ENCODE data around the gene ELMO1.

The ELMO1 gene

DNA sequence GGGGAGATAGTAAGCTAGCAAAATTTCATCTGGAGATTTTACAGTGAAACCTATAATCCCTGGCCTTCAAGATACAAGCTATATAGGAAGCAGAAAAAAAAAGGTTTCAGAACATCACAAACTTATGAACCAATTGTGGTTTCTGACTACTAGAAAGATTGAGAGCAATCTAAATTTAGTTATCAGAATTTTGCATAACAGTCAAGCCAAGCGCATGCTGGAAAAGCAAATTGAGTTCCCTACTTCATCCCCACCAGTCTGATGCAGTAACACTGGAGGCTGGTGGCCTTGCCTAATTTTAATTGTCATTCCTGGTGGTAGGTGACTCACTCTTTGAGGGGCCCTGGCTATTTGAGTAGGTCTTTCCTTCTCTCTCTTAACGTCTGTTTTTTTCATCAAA is 46.3 kb upstream of the ELMO1 start:
- no peak overlapping the region for H3K4me3 ChIP-seq (ENCODE audit: low read depth in 1 of 2, low read length in 2 of 2)
- H3K9ac ChIP-seq (ENCODE audit: low read depth, low read length): no peak overlapping the region
- H2AFZ ChIP-seq (ENCODE audit: low read depth, low read length): no peak overlapping the region
- H4K20me1 ChIP-seq (ENCODE audit: insufficient read depth, low read length): no peaks in the 10 kb centered on the region
- ATAC-seq (ENCODE audit: insufficient read depth, low read depth) (no peak), DNase-seq (no peak)
- no peaks in the 10 kb centered on the region for H3K4me1 ChIP-seq (ENCODE audit: insufficient read depth, low read length)
- H3K27ac ChIP-seq (ENCODE audit: low read length): no peak overlapping the region
- no peaks in the 10 kb centered on the region for H3K36me3 ChIP-seq (ENCODE audit: insufficient read depth, low read length)
- TF ChIP-seq, protein P1, sequence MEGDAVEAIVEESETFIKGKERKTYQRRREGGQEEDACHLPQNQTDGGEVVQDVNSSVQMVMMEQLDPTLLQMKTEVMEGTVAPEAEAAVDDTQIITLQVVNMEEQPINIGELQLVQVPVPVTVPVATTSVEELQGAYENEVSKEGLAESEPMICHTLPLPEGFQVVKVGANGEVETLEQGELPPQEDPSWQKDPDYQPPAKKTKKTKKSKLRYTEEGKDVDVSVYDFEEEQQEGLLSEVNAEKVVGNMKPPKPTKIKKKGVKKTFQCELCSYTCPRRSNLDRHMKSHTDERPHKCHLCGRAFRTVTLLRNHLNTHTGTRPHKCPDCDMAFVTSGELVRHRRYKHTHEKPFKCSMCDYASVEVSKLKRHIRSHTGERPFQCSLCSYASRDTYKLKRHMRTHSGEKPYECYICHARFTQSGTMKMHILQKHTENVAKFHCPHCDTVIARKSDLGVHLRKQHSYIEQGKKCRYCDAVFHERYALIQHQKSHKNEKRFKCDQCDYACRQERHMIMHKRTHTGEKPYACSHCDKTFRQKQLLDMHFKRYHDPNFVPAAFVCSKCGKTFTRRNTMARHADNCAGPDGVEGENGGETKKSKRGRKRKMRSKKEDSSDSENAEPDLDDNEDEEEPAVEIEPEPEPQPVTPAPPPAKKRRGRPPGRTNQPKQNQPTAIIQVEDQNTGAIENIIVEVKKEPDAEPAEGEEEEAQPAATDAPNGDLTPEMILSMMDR (IDR thresholded peaks at IDR 0.05; ENCODE audit: borderline replicate concordance, extremely low read depth, low read length, poor library complexity, severe bottlenecking): no peak
- TF ChIP-seq EZH2 (IDR thresholded peaks at IDR 0.05; ENCODE audit: borderline replicate concordance, low read depth, low read length, severe bottlenecking): no peak
- no peaks in the 10 kb centered on the region for H3K9me3 ChIP-seq (ENCODE audit: insufficient read depth, low read length, severe bottlenecking)
- no peaks in the 10 kb centered on the region for H3K27me3 ChIP-seq (ENCODE audit: insufficient read depth, low read length, poor library complexity)
- H3K79me2 ChIP-seq (ENCODE audit: insufficient read depth, low read length): no peaks in the 10 kb centered on the region
- H3K4me2 ChIP-seq (ENCODE audit: insufficient read depth, low read length): no peak overlapping the region

DNA sequence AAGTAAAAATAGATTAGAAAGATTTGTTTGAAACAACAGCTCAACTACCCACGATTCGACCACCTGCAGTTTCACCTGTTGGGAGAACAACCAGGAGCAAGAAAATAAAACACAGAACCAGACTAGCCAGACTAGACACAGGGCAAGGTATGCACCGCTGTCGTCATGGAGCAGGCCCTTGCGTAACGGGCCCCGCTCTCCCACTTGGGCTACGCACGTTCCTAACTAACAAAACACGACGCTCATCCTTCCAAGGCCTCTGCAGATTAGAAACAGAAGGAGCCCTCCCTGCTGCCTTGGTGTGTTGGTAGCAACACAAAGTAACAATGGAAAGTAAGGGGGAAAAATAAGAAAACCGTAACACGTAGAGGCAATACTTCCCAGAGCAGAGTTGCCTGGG is 45.1 kb upstream of the ELMO1 start:
- no peaks in the 10 kb centered on the region for H3K9me3 ChIP-seq (ENCODE audit: insufficient read depth, low read length, severe bottlenecking)
- H3K79me2 ChIP-seq (ENCODE audit: insufficient read depth, low read length): no peaks in the 10 kb centered on the region
- no peak overlapping the region for H3K4me2 ChIP-seq (ENCODE audit: insufficient read depth, low read length)
- no peaks in the 10 kb centered on the region for H3K4me1 ChIP-seq (ENCODE audit: insufficient read depth, low read length)
- no peak overlapping the region for H2AFZ ChIP-seq (ENCODE audit: low read depth, low read length)
- H3K4me3 ChIP-seq (ENCODE audit: low read depth in 1 of 2, low read length in 2 of 2): no peak overlapping the region
- TF ChIP-seq, protein P1 (IDR thresholded peaks at IDR 0.05; ENCODE audit: borderline replicate concordance, extremely low read depth, low read length, poor library complexity, severe bottlenecking): no peak
- no peak for TF ChIP-seq EZH2 (IDR thresholded peaks at IDR 0.05; ENCODE audit: borderline replicate concordance, low read depth, low read length, severe bottlenecking)
- no peak for DNase-seq
- no peaks in the 10 kb centered on the region for H3K36me3 ChIP-seq (ENCODE audit: insufficient read depth, low read length)
- H3K27me3 ChIP-seq (ENCODE audit: insufficient read depth, low read length, poor library complexity): no peaks in the 10 kb centered on the region
- H3K9ac ChIP-seq (ENCODE audit: low read depth, low read length): no peak overlapping the region
- no peak for ATAC-seq (ENCODE audit: insufficient read depth, low read depth)
- no peaks in the 10 kb centered on the region for H4K20me1 ChIP-seq (ENCODE audit: insufficient read depth, low read length)
- no peak overlapping the region for H3K27ac ChIP-seq (ENCODE audit: low read length)

DNA sequence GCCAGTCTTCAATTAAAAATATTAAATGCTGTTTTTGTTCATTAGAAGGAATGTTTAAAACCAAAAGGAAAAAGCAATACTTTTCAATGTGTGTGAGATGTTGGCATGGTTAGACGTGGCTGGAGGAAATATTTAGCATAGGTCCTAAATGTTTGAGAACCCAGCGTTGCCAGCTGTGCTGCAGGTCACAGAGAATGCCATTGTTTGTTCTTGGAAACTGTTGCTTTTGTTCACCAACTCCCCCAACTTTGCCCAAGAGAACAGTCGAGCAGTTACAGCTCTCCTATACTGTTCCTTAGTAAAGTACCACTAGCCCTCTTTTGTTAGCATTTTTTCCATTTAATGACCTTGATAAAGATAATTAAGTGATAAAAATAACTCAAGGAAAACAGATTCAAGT is 44.5 kb upstream of the ELMO1 start:
- Histone ChIP-seq H2AFZ (ENCODE audit: low read depth, low read length) (no peak overlapping the region), H3K4me3 (ENCODE audit: low read depth in 1 of 2, low read length in 2 of 2) (no peak overlapping the region), H3K9me3 (ENCODE audit: insufficient read depth, low read length, severe bottlenecking) (peaks cover 2% of the 10 kb centered on the region), H4K20me1 (ENCODE audit: insufficient read depth, low read length) (no peaks in the 10 kb centered on the region), H3K36me3 (ENCODE audit: insufficient read depth, low read length) (no peaks in the 10 kb centered on the region), H3K79me2 (ENCODE audit: insufficient read depth, low read length) (no peaks in the 10 kb centered on the region), H3K27ac (ENCODE audit: low read length) (no peak overlapping the region), H3K4me1 (ENCODE audit: insufficient read depth, low read length) (no peaks in the 10 kb centered on the region), H3K4me2 (ENCODE audit: insufficient read depth, low read length) (no peak overlapping the region), H3K9ac (ENCODE audit: low read depth, low read length) (no peak overlapping the region), H3K27me3 (ENCODE audit: insufficient read depth, low read length, poor library complexity) (no peaks in the 10 kb centered on the region)
- ATAC-seq (ENCODE audit: insufficient read depth, low read depth) (no peak), DNase-seq (no peak)
- TF ChIP-seq, protein P1 (IDR thresholded peaks at IDR 0.05; ENCODE audit: borderline replicate concordance, extremely low read depth, low read length, poor library complexity, severe bottlenecking): no peak
- no peak for TF ChIP-seq EZH2 (IDR thresholded peaks at IDR 0.05; ENCODE audit: borderline replicate concordance, low read depth, low read length, severe bottlenecking)

All from DND-41 (cell line).